Fibroblast of upper back skin (primary cell): Measurements from ENCODE around the gene AJM1.

Experiments
- DNase-seq: peaks from one replicate; pipeline ENCODE4 v3.0.0-alpha.2; 2013

Gene AJM1

DNA sequence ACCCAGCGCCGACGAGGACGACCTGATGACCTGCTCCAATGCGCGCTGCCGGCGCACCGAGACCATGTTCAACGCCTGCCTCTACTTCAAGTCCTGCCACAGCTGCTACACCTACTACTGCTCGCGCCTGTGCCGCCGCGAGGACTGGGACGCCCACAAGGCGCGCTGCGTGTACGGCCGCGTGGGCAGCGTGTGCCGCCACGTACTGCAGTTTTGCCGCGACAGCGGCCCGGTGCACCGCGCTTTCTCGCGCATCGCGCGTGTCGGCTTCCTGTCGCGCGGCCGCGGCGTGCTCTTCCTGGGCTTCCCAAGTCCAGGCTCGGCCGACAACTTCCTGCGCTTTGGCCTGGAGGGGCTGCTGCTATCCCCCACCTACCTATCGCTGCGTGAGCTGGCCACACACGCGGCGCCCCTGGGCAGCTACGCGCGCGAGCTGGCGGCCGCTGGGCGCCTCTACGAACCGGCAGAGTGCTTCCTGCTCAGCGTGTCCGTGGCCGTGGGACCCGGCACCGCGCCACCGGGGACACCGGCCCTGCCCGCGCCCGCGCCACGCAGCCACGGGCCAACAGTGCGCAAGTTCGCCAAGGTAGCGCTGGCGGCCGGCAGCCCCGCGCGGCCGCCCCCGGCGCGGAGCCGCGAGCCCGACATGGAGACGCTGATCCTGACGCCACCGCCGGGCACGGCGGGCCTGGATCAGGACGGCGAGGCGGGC lies 4.3 kb downstream of the AJM1 start:
- no peak for DNase-seq

GRCh38 chr9:136847088-136847825 lies 5.0 kb downstream of the AJM1 start:
- peak; percentile 80 for DNase-seq

- peak; percentile 82 for DNase-seq
Observed at GRCh38 chr9:136847826-136848392, 5.6 kb downstream of the AJM1 start.

- no peak for DNase-seq
Observed at GRCh38 chr9:136848393-136849037, 6.2 kb downstream of the AJM1 start.

DNA sequence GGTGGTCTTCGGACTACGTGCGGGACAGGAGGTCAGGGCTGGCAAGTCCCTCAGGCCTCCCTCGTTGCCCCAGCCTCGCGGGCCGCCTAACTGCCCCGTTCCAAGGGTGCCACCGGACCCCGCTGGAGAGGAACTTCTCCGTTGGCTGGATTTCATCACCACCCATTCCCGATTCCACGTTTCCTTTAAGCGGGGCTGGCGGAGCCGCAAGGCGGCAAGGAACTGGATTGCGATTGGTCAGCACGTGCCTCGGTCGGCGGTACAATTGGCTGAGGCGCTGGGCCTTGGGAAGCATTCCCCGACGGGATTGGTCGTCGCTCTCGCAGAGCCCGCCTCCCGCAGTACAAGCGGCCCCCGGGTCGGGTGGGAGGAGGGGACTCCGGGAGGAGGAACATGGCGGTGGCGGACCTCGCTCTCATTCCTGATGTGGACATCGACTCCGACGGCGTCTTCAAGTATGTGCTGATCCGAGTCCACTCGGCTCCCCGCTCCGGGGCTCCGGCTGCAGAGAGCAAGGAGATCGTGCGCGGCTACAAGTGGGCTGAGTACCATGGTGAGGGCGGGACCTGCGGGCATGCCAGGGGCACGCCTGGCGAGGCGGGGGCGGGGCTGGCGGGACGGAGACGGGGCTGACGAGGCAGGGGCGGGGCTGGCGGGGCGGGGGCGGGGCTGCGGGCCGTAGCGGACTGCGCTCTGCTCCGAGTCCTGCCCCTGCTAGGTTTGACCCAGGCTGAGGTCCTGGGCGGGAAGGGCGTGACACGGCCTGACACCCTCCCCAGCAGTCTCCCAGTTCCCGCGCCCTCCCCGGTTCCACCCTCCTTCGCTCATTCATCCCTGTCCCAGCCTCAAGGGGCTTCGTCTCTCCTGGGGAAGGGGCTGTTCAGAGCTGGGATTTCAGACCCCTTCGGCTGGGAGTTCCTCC lies 7.0 kb downstream of the AJM1 start, which contains the start of gene PHPT1:
Gene PHPT1 (plus strand): TSS at position 372 of the 922 bp plus-strand sequence. CDS start 22 bp downstream, at position 394.
- DNase-seq: peak; percentile 99

- DNase-seq: no peak
Observed at GRCh38 chr9:136849960-136850865, 7.9 kb downstream of the AJM1 start.

DNA sequence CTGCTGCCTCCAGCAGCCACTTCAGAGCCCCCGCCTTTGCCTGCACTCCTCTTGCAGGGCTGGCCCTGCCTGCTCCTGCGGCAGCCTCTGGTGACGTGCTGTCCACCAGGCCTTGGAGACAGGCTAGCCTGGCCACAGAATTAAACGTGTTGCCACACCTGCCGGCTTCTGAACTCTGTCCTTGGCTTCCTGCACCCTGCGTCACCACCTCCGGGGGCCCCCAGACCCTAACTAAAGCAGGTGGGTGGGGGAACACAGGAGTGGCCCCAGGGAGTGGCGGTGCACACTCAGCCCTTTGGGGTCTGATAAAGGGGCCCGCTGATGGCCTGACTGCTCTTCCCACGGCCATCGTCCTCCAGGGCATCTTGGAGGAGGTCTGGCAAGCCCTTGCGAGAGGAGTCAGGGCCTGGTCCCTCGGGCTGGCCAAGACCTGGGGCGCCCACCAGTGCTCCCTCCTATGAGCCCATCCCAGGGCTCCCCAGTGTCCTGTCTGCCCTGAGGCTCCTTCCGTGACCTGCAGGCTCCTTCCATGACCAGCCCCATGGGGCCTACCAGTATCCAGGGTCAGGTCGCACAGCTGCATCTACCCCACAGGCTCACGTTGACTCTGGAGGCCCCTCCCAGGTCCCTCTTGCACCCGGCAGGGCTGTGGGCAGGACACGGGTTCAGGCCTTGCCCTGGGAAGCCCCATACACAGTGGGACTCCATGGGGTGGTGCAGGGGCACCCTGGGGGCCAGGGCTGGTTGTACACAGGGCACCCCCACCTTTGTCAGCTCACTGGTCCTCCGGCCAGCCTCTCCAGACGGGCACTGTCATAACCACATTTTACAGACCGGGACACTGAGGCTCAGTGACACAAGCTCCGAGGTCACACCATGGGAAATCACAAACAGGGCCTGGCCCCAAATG lies 8.8 kb downstream of the AJM1 start:
- no peak for DNase-seq

DNA sequence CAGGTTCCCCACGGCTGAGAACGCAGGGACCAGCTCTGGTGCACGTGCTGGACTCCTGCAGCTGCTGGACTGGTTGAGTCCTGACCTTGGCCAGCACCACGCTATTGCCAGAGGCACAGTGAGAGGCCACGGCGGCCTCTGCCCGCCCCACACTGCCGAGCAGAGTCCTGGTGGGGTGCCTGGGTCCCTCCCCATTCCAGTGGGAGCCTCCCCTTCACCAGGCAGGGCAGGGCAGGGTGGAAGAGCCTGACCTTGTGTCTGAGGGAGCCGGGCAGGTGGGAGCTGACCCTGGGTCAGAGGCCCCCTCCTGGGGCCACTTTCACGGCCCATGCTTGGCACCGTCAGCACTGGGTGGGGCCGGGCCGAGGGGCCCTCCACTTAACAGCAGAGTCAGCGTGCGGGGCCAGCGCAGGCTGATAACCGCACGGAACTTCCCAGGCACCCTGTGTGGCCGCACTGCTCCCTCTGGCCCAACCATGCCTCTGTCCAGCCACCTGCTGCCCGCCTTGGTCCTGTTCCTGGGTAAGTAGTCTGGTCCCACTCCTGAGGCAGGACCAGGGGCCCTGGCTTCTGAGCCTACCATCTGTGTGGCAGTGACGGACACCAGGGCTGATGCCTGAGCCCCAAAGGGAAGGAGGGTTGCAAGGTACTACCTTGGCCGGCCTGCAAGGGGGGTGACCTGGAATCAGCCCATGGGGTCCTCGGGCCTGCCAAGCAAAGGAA lies 9.8 kb downstream of the AJM1 start, which contains the start of gene MAMDC4:
Gene MAMDC4 (plus strand): TSS at position 406 of the 723 bp plus-strand sequence. CDS start 71 bp downstream, at position 477.
- no peak for DNase-seq

- DNase-seq: no peak
Observed at GRCh38 chr9:136852664-136853595, 10.7 kb downstream of the AJM1 start.

GRCh38 chr9:136853596-136854112 lies 11.4 kb downstream of the AJM1 start:
- DNase-seq: no peak

GRCh38 chr9:136854113-136854841 lies 12.0 kb downstream of the AJM1 start:
- no peak for DNase-seq

DNA sequence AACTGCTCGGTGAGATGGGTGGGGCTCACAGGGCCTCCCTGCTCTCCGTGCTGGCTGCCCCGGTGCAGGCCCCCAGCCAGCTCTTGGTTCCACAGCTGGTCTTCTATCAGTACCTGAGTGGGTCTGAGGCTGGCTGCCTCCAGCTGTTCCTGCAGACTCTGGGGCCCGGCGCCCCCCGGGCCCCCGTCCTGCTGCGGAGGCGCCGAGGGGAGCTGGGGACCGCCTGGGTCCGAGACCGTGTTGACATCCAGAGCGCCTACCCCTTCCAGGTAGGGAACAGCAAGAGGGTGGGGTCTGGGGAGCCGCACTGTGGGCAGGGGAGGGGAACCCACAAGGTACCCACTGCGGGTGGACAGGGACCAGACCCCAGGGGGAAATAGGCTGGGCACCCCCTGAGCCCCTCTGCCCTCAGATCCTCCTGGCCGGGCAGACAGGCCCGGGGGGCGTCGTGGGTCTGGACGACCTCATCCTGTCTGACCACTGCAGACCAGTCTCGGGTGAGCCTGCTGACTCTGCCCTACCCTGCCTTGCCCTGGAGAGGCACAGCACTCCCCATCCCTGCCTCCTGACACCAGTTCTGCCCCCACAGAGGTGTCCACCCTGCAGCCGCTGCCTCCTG lies 12.7 kb downstream of the AJM1 start:
- no peak for DNase-seq

DNA sequence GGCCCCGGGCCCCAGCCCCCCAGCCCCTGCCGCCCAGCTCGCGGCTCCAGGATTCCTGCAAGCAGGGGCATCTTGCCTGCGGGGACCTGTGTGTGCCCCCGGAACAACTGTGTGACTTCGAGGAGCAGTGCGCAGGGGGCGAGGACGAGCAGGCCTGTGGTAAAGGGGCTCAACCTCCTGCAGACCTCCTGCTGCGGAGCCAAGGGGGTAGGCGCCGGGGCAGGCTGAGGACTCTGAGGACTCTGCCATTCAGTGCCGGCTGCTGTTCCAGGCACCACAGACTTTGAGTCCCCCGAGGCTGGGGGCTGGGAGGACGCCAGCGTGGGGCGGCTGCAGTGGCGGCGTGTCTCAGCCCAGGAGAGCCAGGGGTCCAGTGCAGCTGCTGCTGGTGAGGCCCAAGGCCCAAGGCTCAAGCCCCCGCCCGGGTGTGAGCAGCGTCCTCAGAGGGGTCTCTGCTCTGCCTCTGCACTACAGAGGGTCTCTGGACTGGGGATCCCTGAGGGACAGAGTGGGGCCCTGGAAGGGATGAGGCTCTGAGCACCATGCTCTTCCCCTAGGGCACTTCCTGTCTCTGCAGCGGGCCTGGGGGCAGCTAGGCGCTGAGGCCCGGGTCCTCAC lies 13.3 kb downstream of the AJM1 start:
- no peak for DNase-seq

- DNase-seq: no peak
Observed at GRCh38 chr9:136856079-136856476, 13.8 kb downstream of the AJM1 start.

GRCh38 chr9:136856541-136857141 lies 14.4 kb downstream of the AJM1 start:
- no peak for DNase-seq

GRCh38 chr9:136857166-136857565 lies 14.9 kb downstream of the AJM1 start:
- DNase-seq: no peak
